Fibroblast of the conjunctiva (primary cell): Measurements from ENCODE around the gene MAPK7.

ENCODE experiments used
- DNase-seq: peaks from one replicate; pipeline ENCODE4 v3.0.0-alpha.2; 2010; ENCODE audit warnings: low read depth

MAPK7 gene

DNA sequence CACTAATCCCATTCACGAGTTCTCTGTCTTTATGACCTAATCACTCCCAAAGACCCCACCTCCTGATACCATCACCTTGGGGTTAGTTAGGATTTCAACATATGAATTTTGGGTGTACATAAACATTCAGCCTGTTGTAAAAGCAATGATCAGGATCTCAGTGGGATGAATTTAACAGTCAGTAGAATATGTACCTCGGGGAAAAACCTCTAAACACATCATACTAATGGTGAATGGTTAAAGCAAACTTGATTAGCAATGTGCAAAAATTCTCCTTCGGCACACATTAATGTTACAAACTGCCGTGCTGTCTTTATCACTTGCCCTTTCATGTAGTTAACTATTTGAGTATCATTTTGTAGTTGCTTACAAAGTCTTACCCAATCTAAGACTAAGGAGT lies 42.9 kb downstream of the MAPK7 start:
- DNase-seq: no peak

DNA sequence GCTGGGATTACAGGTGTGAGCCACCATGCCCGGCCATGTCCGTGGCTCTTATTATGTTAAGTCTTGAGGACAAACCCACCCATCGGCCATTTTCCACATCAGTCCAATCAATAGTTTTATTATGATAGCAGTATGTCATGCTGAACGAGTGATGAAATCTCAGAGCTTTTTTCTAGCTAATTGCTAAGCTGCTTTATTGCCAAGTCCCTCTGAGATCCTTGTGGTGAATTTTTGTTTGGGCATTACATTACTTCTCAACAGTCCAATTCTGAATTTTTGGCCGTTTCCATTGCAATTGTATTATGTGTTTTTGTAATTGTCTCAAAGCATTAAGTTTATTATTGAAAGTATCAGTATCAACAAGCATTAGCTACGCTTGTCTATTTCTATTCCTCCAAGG lies 43.6 kb downstream of the MAPK7 start:
- DNase-seq: no peak

DNA sequence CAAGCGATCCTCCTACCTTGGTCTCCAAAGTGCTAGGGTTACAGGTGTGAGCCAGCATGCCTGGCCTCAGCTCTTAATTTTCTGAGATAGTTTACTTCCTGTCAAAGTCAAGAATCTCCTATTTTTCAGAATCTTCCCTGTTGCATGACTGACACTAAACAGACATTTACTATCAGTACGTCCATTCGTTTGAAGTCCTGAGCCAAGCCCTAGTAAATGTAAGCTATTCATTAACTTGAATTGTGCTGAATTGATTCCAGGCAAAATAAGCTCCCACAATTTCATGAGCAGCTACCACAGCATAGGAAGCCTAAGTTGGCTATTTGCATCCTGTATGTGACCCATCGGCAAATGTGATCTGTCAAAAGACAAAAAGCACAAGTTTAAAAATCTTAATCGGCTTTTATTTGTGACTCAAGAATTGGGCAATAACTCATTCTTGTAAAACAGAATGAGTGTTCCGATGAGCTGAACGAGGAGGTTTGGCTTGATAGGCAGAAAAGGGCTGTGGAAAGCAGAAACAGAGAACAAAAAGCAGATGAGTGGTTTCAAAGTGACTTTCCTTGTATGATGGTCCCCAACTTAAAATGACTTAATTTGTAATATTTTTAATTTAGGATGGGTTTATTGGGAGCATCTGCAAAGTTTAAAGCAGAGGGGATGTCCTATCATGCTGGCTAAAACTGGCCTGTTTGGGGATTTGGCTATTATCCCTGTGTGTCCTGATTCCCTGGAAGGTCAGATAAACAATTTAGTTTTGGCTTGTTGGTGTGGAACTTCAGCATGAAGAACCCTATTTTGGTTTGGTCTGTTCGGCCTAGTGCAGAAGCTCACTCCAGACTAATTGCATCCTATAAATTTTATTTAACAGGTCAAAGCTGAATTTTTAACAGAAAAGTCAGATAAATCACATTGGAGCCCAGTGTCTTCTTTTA lies 46.9 kb downstream of the MAPK7 start:
- DNase-seq: no peak

DNA sequence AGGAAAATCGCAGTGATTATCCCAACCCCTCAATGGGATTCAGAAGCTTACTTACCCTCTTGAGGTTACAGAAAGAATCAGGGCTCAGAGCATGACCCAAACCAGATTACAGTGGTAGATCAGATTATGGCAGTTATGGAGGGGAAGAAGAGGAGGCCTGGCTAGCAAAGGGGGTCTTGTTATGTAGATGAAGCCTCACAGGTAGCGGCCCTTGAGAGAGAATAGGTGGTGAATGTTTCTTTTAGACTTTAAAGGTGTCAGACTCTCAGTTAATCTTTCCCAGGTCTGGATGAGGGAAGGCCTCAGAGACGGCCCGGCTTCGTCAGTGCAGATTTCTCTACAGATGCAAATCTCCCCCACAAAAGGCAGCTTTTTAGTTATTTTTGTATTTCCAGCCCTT lies 48.3 kb downstream of the MAPK7 start:
- DNase-seq: no peak

DNA sequence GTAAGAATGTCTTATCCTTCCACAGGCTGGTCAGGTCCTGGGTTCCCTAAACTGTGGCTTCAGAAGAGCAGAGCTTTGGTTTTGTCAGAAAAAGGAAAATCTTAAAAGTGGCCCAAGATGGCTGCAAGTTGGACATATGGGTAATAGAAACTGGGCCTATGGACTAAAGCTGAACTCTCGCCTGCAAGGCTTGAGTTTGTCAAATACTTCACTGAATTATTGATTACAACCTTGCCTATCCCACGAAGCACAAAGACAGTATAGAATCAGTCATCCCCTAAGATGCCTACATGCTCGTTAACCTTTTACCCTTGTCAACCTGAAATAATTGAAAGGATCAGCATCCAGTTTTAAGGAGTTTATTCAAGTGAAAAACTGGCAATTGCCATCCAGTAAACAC lies 53.4 kb downstream of the MAPK7 start:
- no peak for DNase-seq
